Activated naive CD4-positive, alpha-beta T cell treated with anti-CD3 and anti-CD28 coated beads for 36 hours (primary cell): ENCODE measurements around the gene OTUD5. TPM values are rescaled to one million over a fixed set of nuclear protein-coding genes. Genes with fewer than 3 reads are reported as not detected.
A peak's percentile ranks its signal among the peaks of the same experiment; 100 is the strongest.
"Not testable (repeated sequence)": the region's sequence is repeated elsewhere in the genome, so short reads cannot be mapped to it uniquely, and the experiment has no call there.

Experiments
- CTCF ChIA-PET: fragments of 350-600 bp; sonication (Branson Sonifier 250); formaldehyde crosslinking; loops from one replicate; lab custom pipeline; 2021; ENCODE audit warnings: antibody characterized with exemption; lab: Charles Lee
- DNase-seq: peaks from one replicate; pipeline ENCODE4 v3.0.0-alpha.2; 2020
- H3K27ac Mint-ChIP-seq: one replicate; pipeline ENCODE4 v1.8.0; 2021; ENCODE audit warnings: mild to moderate bottlenecking, mixed read lengths
- H3K27me3 Mint-ChIP-seq: one replicate; pipeline ENCODE4 v1.8.0; 2021; ENCODE audit warnings: low read depth, mixed read lengths
- H3K36me3 Mint-ChIP-seq: one replicate; pipeline ENCODE4 v1.8.0; 2021; ENCODE audit warnings: low read depth, mixed read lengths
- H3K4me1 Mint-ChIP-seq: one replicate; pipeline ENCODE4 v1.8.0; 2021; ENCODE audit warnings: low read depth, mixed read lengths
- H3K4me3 Mint-ChIP-seq: one replicate; pipeline ENCODE4 v1.8.0; 2021; ENCODE audit warnings: mild to moderate bottlenecking, moderate library complexity, mixed read lengths
- H3K9me3 Mint-ChIP-seq: one replicate; pipeline ENCODE4 v1.8.0; 2021; ENCODE audit warnings: mixed read lengths
- intact Hi-C: fragments of 100-400 bp; cut with micrococcal nuclease; formaldehyde crosslinking; loops from one replicate; pipeline ENCODE4 v1.15.1; 2023
- total RNA-seq, 2 experiments: library from RNA; stranded (reverse); gene quantifications; one replicate each; pipeline ENCODE4 v1.2.3, GENCODE V29; 2021

The OTUD5 gene
- total RNA-seq, 2 experiments from 2014 or later, result 69.1 to 70.5 TPM

- intact Hi-C loops, result no loop called here
- H3K27ac Mint-ChIP-seq, result no peak overlapping the region
- CTCF ChIA-PET, result no interaction called here
These were observed 32.1 kb upstream of the OTUD5 start for GRCh38 chrX:48989483-48989882.

GRCh38 chrX:48983896-48984295, 26.5 kb upstream of the OTUD5 start:
- no peak for DNase-seq
- H3K4me3 Mint-ChIP-seq, result no peak overlapping the region
- no peak overlapping the region for H3K27ac Mint-ChIP-seq
- intact Hi-C loops, result no loop called here
- H3K4me1 Mint-ChIP-seq, result no peaks in the 10 kb centered on the region
- no peaks in the 10 kb centered on the region for H3K9me3 Mint-ChIP-seq
- CTCF ChIA-PET, result no interaction called here
- H3K27me3 Mint-ChIP-seq, result no peaks in the 10 kb centered on the region
- peaks cover 22% of the 10 kb centered on the region for H3K36me3 Mint-ChIP-seq

More at GRCh38 chrX:48989483-48989882, 32.1 kb upstream of the OTUD5 start:
- H3K27me3 Mint-ChIP-seq, result no peaks in the 10 kb centered on the region
- no peaks in the 10 kb centered on the region for H3K9me3 Mint-ChIP-seq
- H3K4me1 Mint-ChIP-seq, result no peaks in the 10 kb centered on the region
- DNase-seq, result no peak
- H3K4me3 Mint-ChIP-seq, result no peak overlapping the region
- H3K36me3 Mint-ChIP-seq, result peaks cover 10% of the 10 kb centered on the region

- H3K4me3 Mint-ChIP-seq, result no peak overlapping the region
- H3K27me3 Mint-ChIP-seq, result no peaks in the 10 kb centered on the region
- intact Hi-C loops, result no loop called here
- H3K36me3 Mint-ChIP-seq, result peaks cover 24% of the 10 kb centered on the region
- no peaks in the 10 kb centered on the region for H3K4me1 Mint-ChIP-seq
- no peaks in the 10 kb centered on the region for H3K9me3 Mint-ChIP-seq
- CTCF ChIA-PET, result no interaction called here
- no peak for DNase-seq
- H3K27ac Mint-ChIP-seq, result no peak overlapping the region
These were observed 25.7 kb upstream of the OTUD5 start for GRCh38 chrX:48983081-48983480.

GRCh38 chrX:48981178-48981577, 23.8 kb upstream of the OTUD5 start:
- H3K9me3 Mint-ChIP-seq, result no peaks in the 10 kb centered on the region
- intact Hi-C loops, result no loop called here
- no peak for DNase-seq
- H3K27ac Mint-ChIP-seq, result no peak overlapping the region
- CTCF ChIA-PET, result no interaction called here
- no peaks in the 10 kb centered on the region for H3K4me1 Mint-ChIP-seq
- peaks cover 29% of the 10 kb centered on the region for H3K36me3 Mint-ChIP-seq
- no peaks in the 10 kb centered on the region for H3K27me3 Mint-ChIP-seq
- H3K4me3 Mint-ChIP-seq, result no peak overlapping the region

GRCh38 chrX:48980341-48980740, 22.9 kb upstream of the OTUD5 start:
- DNase-seq, CTCF ChIA-PET, H3K27ac Mint-ChIP-seq, H3K9me3 Mint-ChIP-seq, H3K27me3 Mint-ChIP-seq, H3K4me1 Mint-ChIP-seq, H3K4me3 Mint-ChIP-seq, intact Hi-C loops: not testable (repeated sequence)
- peaks cover 29% of the 10 kb centered on the region for H3K36me3 Mint-ChIP-seq

- CTCF ChIA-PET, result no interaction called here
- intact Hi-C loops, result no loop called here
- H3K4me1 Mint-ChIP-seq, result no peaks in the 10 kb centered on the region
- H3K9me3 Mint-ChIP-seq, result no peaks in the 10 kb centered on the region
- DNase-seq, result no peak
- H3K27me3 Mint-ChIP-seq, result no peaks in the 10 kb centered on the region
- H3K4me3 Mint-ChIP-seq, result no peak overlapping the region
- H3K36me3 Mint-ChIP-seq, result peaks cover 25% of the 10 kb centered on the region
- no peak overlapping the region for H3K27ac Mint-ChIP-seq
These were observed 20.8 kb upstream of the OTUD5 start for GRCh38 chrX:48978226-48978625.

GRCh38 chrX:48976086-48976485, 18.7 kb upstream of the OTUD5 start:
- H3K36me3 Mint-ChIP-seq, result peaks cover 23% of the 10 kb centered on the region
- no peak overlapping the region for H3K27ac Mint-ChIP-seq

GRCh38 chrX:48975541-48975940, 18.1 kb upstream of the OTUD5 start:
- no peak overlapping the region for H3K4me3 Mint-ChIP-seq
- H3K27me3 Mint-ChIP-seq, result no peaks in the 10 kb centered on the region
- no peak for DNase-seq
- peaks cover 13% of the 10 kb centered on the region for H3K4me1 Mint-ChIP-seq
- H3K9me3 Mint-ChIP-seq, result no peaks in the 10 kb centered on the region
- CTCF ChIA-PET, result interaction anchor here (0.7 kb wide), 1 partner anchor 84 kb away, joined by 5 read pairs; no protein-coding TSS in a partner anchor
- H3K27ac Mint-ChIP-seq, result peak overlapping the region; percentile 11
- H3K36me3 Mint-ChIP-seq, result peaks cover 22% of the 10 kb centered on the region
- intact Hi-C loops, result no loop called here

More at GRCh38 chrX:48976086-48976485, 18.7 kb upstream of the OTUD5 start:
- no peak overlapping the region for H3K4me3 Mint-ChIP-seq
- H3K9me3 Mint-ChIP-seq, result no peaks in the 10 kb centered on the region
- intact Hi-C loops, result no loop called here
- peaks cover 13% of the 10 kb centered on the region for H3K4me1 Mint-ChIP-seq
- CTCF ChIA-PET, result no interaction called here
- DNase-seq, result no peak
- H3K27me3 Mint-ChIP-seq, result no peaks in the 10 kb centered on the region

- DNase-seq, result no peak
- Mint-ChIP-seq H3K4me1 (peaks cover 13% of the 10 kb centered on the region), H3K27me3 (no peaks in the 10 kb centered on the region), H3K27ac (no peak overlapping the region), H3K9me3 (no peaks in the 10 kb centered on the region), H3K36me3 (peaks cover 22% of the 10 kb centered on the region), H3K4me3 (no peak overlapping the region)
- CTCF ChIA-PET, result interaction anchor here (0.7 kb wide), 1 partner anchor 84 kb away, joined by 5 read pairs; no protein-coding TSS in a partner anchor
- intact Hi-C loops, result no loop called here
These were observed 17.6 kb upstream of the OTUD5 start for GRCh38 chrX:48975041-48975440.

- intact Hi-C loops, result no loop called here
- H3K27me3 Mint-ChIP-seq, result no peaks in the 10 kb centered on the region
- no peak for DNase-seq
These were observed 17.2 kb upstream of the OTUD5 start for GRCh38 chrX:48974574-48974973.

GRCh38 chrX:48974033-48974432, 16.6 kb upstream of the OTUD5 start:
- CTCF ChIA-PET, result no interaction called here

More at GRCh38 chrX:48974574-48974973, 17.2 kb upstream of the OTUD5 start:
- H3K27ac Mint-ChIP-seq, result peak overlapping the region; percentile 50
- CTCF ChIA-PET, result no interaction called here
- H3K4me3 Mint-ChIP-seq, result no peak overlapping the region
- H3K4me1 Mint-ChIP-seq, result peaks cover 13% of the 10 kb centered on the region
- H3K36me3 Mint-ChIP-seq, result peaks cover 22% of the 10 kb centered on the region
- no peaks in the 10 kb centered on the region for H3K9me3 Mint-ChIP-seq

GRCh38 chrX:48972220-48973164, 15.1 kb upstream of the OTUD5 start:
- DNase-seq, result peak; percentile 51
- peaks cover 13% of the 10 kb centered on the region for H3K4me1 Mint-ChIP-seq
- no peaks in the 10 kb centered on the region for H3K9me3 Mint-ChIP-seq
- no peak overlapping the region for H3K27ac Mint-ChIP-seq
- no peaks in the 10 kb centered on the region for H3K27me3 Mint-ChIP-seq
- H3K36me3 Mint-ChIP-seq, result peaks cover 12% of the 10 kb centered on the region
- peak overlapping the region; percentile 42 for H3K4me3 Mint-ChIP-seq
- intact Hi-C loops, result loop anchor here (1.0 kb wide), 1 partner anchor 71 kb away; the partner anchor contains the start of gene TFE3
- CTCF ChIA-PET, result interaction anchor here (0.9 to 1.6 kb wide), 5 partner anchors 14 to 234 kb away, joined by 3 to 5 read pairs (median 4); partner anchors contain the start of gene GRIPAP1

More at GRCh38 chrX:48974033-48974432, 16.6 kb upstream of the OTUD5 start:
- intact Hi-C loops, result no loop called here
- Mint-ChIP-seq H3K4me3 (no peak overlapping the region), H3K4me1 (peaks cover 13% of the 10 kb centered on the region), H3K27me3 (no peaks in the 10 kb centered on the region), H3K27ac (no peak overlapping the region), H3K9me3 (no peaks in the 10 kb centered on the region), H3K36me3 (peaks cover 22% of the 10 kb centered on the region)
- no peak for DNase-seq
